Effector memory CD4-positive, alpha-beta T cell (primary cell): Measurements from ENCODE around the gene CACNA1C.

Source experiments
- DNase-seq, 3 donors: peaks; one replicate each; pipeline ENCODE4 v3.0.0-alpha.2; 2020
- H3K27ac ChIP-seq: 2 replicates; pipeline ENCODE4 v1.7.0; 2013; ENCODE audit warnings: mild to moderate bottlenecking, low read length, moderate library complexity; ENCODE audit not compliant: insufficient read depth, poor library complexity, severe bottlenecking
- H3K27me3 ChIP-seq: replicated peaks from 2 replicates; pipeline ENCODE4 v1.7.0; 2013; ENCODE audit warnings: mild to moderate bottlenecking, low read length; ENCODE audit not compliant: insufficient read depth, control insufficient read depth, poor library complexity, severe bottlenecking
- H3K36me3 ChIP-seq: 2 replicates; pipeline ENCODE4 v1.7.0; 2013; ENCODE audit warnings: mild to moderate bottlenecking, low read length, moderate library complexity; ENCODE audit not compliant: control insufficient read depth, insufficient read depth
- H3K4me1 ChIP-seq: 2 replicates; pipeline ENCODE4 v1.7.0; 2013; ENCODE audit warnings: low read length, mild to moderate bottlenecking; ENCODE audit not compliant: control insufficient read depth, insufficient read depth, poor library complexity, severe bottlenecking
- H3K4me3 ChIP-seq: 2 replicates; pipeline ENCODE4 v1.7.0; 2013; ENCODE audit warnings: low read length, low read depth, mild to moderate bottlenecking; ENCODE audit not compliant: insufficient read depth, poor library complexity, severe bottlenecking
- H3K9me3 ChIP-seq: 2 replicates; pipeline ENCODE4 v1.7.0; 2013; ENCODE audit warnings: mild to moderate bottlenecking, low read length, moderate library complexity; ENCODE audit not compliant: control insufficient read depth

The CACNA1C gene

DNA sequence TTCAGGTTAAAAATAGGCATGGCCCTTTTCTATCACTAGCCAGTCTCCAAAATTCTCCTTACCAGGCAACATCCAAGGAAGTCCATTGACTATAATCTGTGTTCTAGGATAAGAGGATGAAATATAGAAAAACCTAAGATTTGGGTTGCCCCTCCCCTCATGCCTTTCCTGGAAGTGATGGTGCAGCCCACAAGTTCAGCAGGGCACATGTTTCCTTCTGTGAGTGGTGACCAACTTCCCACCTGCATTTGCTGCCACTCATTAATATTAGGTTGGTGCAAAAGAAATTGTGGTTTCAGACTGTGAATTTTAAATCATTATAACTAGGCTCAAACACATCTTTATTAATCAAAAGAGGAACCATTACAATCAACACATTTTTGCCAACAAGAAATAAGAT lies 491.4 kb downstream of the CACNA1C start:
- Histone ChIP-seq H3K27ac (no peak overlapping the region), H3K36me3 (no peaks in the 10 kb centered on the region), H3K27me3 (no peaks in the 10 kb centered on the region), H3K9me3 (no peaks in the 10 kb centered on the region), H3K4me1 (no peaks in the 10 kb centered on the region), H3K4me3 (no peak overlapping the region)
- DNase-seq, result no peak

- Histone ChIP-seq H3K4me1 (no peaks in the 10 kb centered on the region), H3K27me3 (no peaks in the 10 kb centered on the region), H3K27ac (no peak overlapping the region), H3K36me3 (no peaks in the 10 kb centered on the region), H3K4me3 (no peak overlapping the region), H3K9me3 (no peaks in the 10 kb centered on the region)
- no peak for DNase-seq
Observed at GRCh38 chr12:2547273-2548044, 494.7 kb downstream of the CACNA1C start.

- Histone ChIP-seq H3K4me1 (no peaks in the 10 kb centered on the region), H3K4me3 (no peak overlapping the region), H3K27ac (no peak overlapping the region), H3K27me3 (no peaks in the 10 kb centered on the region), H3K36me3 (no peaks in the 10 kb centered on the region), H3K9me3 (no peaks in the 10 kb centered on the region)
- DNase-seq, result no peak
Observed at GRCh38 chr12:2548081-2548480, 495.3 kb downstream of the CACNA1C start.

DNA sequence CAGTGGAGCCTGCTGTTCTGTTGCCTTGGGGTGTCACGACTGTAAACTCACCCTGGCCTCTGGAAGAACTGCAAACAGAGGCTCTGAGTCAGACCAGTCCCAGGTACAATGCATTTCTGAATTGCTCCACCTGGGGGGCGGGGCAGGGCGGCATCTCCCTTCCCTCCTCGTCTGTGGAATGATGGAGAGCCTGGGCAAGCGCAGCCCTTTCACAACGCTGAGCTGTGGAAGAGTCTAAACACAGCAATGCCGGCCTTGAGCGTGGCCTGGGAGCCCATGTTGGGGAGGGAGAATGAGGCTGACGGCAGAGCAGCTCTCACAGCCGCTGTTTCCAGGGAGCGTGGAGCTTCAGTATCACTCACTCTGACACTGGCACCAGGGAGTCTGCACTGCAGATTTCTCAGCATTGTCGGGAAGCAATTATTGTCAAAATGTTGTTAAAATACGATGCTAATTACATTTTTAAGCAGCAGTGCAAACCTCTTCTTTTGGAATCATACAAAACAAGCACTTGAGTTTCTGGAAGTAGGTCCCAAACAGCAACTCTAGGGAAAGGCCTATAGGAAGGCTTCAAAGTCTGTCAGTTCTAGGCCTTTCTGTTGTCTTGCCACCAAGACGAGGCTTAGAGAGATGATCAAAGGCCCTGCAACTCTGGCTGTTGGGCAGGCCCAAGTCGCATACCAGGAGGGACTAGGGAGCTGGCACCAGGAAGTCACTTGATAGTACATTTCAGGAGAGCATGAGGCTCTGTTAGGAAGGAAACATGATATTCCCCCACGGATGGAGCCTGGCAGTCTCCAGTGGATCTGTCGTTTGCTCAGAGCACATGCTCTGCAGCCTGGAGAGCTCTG lies 498.0 kb downstream of the CACNA1C start:
- no peaks in the 10 kb centered on the region for H3K4me1 ChIP-seq
- H3K36me3 ChIP-seq, result no peaks in the 10 kb centered on the region
- no peaks in the 10 kb centered on the region for H3K9me3 ChIP-seq
- no peak overlapping the region for H3K4me3 ChIP-seq
- DNase-seq, result no peak
- H3K27me3 ChIP-seq, result no peaks in the 10 kb centered on the region
- H3K27ac ChIP-seq, result no peak overlapping the region

GRCh38 chr12:2551412-2551900 lies 498.7 kb downstream of the CACNA1C start:
- H3K4me3 ChIP-seq, result no peak overlapping the region
- no peaks in the 10 kb centered on the region for H3K9me3 ChIP-seq
- H3K4me1 ChIP-seq, result no peaks in the 10 kb centered on the region
- no peaks in the 10 kb centered on the region for H3K36me3 ChIP-seq
- DNase-seq, result no peak
- H3K27ac ChIP-seq, result no peak overlapping the region
- H3K27me3 ChIP-seq, result no peaks in the 10 kb centered on the region

DNA sequence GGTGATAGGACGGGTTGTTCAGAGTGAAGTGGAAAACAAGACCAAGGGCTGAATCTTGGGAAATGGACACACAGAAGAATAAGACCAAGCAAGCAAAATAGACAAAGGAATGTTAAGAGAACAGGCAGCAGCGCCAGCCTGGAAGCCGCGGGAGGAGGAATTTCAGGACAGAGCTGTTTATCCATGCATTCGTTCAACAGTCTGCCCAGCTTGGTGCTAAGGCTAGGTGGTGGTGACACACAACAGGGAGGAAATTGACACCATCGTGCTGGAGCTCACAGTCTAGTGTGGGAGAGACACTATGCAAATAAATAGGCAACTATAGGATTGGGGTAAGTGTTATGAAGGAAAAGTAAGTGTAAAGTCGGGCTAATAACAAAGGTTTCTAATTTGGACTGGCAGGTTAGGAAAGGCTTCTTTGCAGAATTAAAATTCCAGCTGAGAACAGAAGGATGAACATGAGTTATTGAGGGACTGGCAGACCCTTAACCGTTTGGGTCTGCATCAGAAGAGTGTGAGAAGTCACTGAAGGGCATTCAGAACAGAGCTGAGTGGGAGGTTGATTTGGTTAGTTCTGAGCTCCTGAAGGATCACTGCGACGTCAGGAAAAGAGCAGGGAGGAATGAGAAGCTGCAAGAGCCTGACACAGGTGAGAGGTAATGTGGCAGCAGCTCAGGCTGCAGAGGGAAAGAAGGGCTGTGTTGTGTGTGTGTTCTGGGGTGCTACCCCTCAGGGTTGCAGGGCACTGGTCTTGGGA lies 499.4 kb downstream of the CACNA1C start:
- Histone ChIP-seq H3K36me3 (no peaks in the 10 kb centered on the region), H3K4me1 (no peaks in the 10 kb centered on the region), H3K27ac (no peak overlapping the region), H3K4me3 (no peak overlapping the region), H3K9me3 (no peaks in the 10 kb centered on the region), H3K27me3 (no peaks in the 10 kb centered on the region)
- DNase-seq, result no peak

- no peaks in the 10 kb centered on the region for H3K4me1 ChIP-seq
- no peak for DNase-seq
- no peak overlapping the region for H3K27ac ChIP-seq
- no peaks in the 10 kb centered on the region for H3K27me3 ChIP-seq
- no peak overlapping the region for H3K4me3 ChIP-seq
- no peaks in the 10 kb centered on the region for H3K36me3 ChIP-seq
- no peaks in the 10 kb centered on the region for H3K9me3 ChIP-seq
Observed at GRCh38 chr12:2553388-2554126, 500.8 kb downstream of the CACNA1C start.

- H3K27ac ChIP-seq, result no peak overlapping the region
- no peak overlapping the region for H3K4me3 ChIP-seq
- no peaks in the 10 kb centered on the region for H3K4me1 ChIP-seq
- H3K27me3 ChIP-seq, result no peaks in the 10 kb centered on the region
- H3K36me3 ChIP-seq, result no peaks in the 10 kb centered on the region
- DNase-seq, result no peak
- H3K9me3 ChIP-seq, result no peaks in the 10 kb centered on the region
Observed at GRCh38 chr12:2555487-2556082, 502.8 kb downstream of the CACNA1C start.

DNA sequence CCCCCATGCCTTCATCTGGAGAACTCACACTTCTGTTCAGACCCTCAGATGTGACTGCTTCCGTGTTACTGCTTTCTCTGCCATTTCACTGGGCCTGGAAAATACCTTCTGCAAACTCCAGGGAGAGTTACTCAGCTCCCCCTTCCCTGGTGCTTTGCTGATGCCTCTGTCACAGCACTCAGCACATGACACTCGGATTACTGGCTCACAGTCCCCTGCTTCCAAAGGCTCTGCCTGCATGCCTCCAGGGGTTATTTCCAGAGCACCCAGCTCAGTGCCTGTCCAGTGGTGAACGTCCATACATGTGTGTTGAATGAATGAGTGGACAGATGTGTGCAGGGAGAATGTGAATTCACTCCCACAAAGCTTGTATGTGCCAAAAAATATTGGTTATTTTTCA lies 504.8 kb downstream of the CACNA1C start:
- no peaks in the 10 kb centered on the region for H3K27me3 ChIP-seq

More for the DNA sequence above, 504.8 kb downstream of the CACNA1C start:
- no peak for DNase-seq
- no peak overlapping the region for H3K27ac ChIP-seq
- H3K9me3 ChIP-seq, result no peaks in the 10 kb centered on the region
- H3K4me1 ChIP-seq, result no peaks in the 10 kb centered on the region
- no peak overlapping the region for H3K4me3 ChIP-seq
- no peaks in the 10 kb centered on the region for H3K36me3 ChIP-seq
